NCI-H2107 treated with DMSO at 0.1 percent for 48 hours (cell line): Measurements from ENCODE around the gene OCEL1.
"Not testable (repeated sequence)": the region's sequence is repeated elsewhere in the genome, so short reads cannot be mapped to it uniquely, and the experiment has no call there.

ENCODE experiments used
- DNase-seq: peaks from one replicate; lab custom pipeline; 2025; ENCODE audit not compliant: unreplicated experiment; lab: John Stamatoyannopoulos, UW

OCEL1 gene

DNA sequence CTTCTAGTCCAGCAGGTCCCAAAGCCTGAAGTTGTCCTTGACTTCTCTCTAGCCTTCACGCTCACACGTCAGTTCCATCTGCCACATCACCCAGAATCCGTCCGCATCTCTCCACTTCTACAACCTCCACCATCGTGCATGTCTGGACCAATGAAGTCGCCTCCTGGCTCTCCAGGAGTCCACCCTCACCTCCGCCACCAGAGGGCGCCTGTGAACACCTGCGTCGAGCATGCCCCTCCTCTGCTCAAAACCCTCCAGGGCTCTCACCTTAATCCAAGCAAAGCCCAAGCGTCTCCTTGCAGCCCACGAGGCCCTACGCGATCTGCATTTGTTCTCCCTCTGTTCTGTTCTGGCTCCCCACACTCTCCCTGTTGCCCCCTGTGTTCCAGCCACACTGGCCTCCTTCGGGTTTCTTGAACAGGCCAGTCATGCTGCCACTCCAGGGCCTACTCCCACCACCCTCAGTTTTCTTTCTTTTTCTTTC is 34.9 kb downstream of the OCEL1 start:
- DNase-seq = peak; percentile 86

DNA sequence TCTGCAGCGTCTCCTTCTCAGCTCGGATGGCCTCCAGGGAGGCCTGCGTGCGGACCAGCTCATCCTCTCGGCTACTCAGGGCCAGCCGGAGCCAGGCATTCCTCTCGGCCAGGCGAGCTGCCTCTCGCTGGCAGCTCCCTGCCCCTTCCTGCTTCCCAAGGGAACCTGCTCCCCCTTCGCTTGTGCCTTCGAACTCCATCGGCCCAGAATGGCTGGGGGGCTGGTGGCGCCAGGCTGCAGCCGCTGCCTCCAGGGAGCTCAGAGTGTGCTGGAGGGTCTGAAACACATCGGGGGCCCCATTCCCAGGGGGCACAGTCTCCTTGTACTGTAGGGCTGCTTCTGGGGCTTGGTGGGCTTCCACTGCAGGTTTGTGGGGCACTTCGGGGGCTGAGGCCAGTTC is 36.5 kb downstream of the OCEL1 start:
- DNase-seq = no peak

DNA sequence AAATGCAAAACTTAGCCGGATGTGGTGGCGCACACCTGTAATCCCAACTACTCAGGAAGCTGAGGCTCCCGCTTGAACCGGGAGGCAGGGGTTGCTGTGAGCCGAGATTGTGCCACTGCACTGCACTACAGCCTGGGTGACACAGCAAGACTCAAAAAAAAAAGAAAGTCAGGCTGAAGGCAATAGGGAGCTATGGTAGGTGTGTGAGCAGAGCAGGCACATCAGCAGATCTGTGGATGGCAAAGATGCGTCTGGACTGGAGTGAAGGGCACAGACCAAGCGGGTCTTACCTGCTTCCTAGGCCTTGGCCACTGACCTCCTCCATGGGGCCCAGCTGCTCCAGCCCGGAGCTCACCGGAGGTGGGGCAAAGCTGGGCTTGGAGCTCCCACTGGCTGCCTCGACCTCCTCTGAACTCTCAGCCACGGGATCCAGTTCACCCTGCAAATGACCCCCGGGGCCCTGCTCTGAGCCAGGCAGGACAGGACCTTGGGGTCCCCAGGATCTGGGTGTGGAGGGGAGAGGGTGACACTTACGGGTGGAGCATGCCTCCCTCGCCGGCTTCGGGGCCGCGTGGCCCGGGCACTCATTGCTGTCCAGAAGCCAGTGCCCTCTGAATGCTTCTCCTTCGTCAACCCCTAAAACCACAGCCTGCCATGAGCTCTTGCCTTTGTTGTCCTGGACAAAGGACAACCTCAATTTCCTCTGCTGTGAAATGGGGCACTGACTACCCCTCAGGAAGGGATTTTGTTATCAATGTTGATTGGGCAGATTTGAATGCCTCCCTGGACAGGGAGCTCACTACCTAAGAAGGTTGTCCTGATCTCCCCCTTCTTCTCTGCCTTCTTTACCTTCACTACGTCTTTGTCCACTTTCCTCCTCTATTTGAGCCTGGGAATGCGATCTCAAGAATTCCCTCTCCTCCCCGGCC is 38.0 kb downstream of the OCEL1 start:
- no peak for DNase-seq

DNA sequence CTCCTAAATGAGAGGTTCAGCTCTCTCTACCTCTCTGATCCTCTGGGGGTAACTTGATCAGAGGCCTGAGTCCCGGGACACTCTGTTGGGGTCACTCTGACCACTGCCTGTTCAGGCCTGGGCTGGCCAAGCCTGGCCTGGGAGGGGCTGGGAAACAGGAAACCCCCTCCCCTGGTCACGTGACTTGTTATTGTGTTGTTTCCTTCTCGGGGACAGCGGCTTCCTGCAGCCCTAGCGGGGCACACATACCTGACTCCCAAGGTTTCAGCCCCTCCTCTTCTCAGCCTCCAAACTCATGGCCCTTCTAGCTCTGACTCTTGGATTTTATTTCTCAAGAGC is 38.6 kb downstream of the OCEL1 start, which contains the start of gene USHBP1:
Gene USHBP1 (minus strand): TSS at position 105 of the 339 bp plus-strand sequence. CDS start 446 bp downstream, outside the sequence.
- DNase-seq = no peak

DNA sequence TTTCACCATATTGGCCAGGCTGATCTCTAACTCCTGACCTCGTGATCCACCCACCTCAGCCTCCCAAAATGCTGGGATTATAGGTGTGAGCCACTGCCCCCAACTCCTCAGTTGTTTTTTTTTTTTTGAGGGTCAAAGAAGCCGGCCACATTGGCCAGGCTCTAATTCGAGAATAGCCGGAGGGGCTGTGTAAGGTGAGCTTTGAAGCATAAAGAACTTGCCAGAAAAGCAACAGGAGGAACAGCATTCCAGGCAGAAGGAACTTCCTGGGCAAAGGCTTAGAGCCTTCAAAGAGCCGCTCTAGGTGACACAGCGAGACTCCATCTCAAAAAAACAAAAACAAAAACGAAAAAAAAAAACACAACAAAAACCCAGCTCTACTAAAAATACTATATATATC is 40.0 kb downstream of the OCEL1 start:
- no peak for DNase-seq

DNA sequence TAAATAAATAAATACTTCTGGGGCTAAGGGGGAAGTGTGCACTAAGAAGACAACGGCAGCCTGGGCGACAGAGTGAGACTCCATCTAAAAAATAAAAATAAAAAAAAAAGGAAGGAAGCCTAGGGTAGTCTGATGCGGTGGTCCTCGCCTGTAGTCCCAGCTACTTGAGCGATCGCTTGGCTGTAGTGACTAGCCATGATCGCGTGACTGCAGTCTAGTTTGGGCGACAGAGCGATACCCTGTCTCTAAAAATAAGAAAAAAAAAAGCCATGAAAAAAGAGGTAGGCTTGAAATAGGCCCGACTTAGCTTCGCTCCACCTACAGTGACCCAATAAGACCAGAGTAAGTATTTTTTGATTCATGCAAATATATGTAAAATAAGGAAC is 40.6 kb downstream of the OCEL1 start:
- no peak for DNase-seq

DNA sequence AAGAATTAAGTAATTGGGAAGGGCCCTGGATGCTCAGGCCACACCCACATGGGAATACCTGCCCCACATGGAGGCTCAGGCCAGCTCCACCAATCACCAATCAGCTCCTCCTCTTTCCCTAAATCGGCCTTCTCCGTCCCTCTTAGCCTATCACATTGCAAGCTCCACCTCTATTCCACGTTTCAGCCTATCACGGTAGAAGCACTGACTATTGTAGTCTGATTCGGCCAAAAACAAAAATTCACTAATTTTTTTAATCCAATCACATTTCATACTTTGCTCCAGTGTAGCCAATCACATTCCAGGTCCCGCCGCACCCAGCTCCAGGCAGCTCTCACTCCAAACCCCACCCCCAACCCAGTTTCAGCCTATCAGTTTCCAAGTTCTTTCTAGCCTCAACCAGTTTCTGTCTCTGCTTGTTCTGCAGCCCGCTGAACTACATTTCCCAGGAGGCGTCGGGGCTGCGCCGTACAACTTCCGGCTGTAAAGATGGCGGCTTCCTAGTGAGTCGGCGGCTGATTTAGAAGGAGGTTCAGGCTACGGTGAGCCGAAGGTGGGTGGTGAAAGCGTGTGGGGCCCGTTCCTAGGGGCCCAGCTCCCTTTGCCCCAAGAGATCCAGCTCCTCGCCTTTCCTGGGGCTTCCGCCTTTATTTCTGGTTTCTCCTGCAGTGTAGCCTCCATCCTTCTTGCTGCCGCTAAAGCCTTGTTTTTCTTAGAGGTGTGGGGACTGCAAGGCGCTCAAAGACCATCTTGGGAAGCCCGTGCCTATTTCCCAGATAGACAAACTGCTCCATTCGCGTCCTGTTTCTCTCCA is 41.2 kb downstream of the OCEL1 start, which contains the start of gene BABAM1:
Gene BABAM1 (plus strand): TSS at position 469 of the 814 bp plus-strand sequence. CDS start 1,364 bp downstream, outside the sequence.
- DNase-seq = peak; percentile 97

DNA sequence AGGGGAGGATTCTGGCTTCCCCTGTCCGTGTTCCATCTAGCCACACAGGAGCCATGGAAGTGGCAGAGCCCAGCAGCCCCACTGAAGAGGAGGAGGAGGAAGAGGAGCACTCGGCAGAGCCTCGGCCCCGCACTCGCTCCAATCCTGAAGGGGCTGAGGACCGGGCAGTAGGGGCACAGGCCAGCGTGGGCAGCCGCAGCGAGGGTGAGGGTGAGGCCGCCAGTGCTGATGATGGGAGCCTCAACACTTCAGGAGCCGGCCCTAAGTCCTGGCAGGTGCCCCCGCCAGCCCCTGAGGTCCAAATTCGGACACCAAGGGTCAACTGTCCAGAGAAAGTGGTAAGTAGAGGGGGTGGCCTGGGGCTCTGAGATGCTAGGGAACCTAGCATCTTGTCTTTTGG is 42.7 kb downstream of the OCEL1 start:
- DNase-seq = no peak

DNA sequence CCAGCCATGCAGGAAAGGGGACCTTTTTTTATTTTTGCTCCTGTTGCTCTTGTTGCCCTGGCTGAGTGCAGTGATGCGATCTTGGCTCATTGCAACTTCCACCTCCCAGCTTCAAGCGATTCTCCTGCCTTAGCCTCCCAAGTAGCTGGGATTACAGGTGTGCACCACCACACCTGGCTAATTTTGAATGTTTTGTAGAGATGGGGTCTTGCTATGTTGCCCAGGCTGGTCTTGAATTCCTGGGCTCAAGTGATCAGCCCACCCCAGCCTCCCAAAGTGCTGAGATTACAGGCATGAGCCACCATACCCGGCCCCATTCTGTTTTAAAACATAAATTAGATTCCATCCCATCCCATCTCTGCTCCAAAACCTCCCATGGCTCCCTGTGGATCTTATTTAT is 48.9 kb downstream of the OCEL1 start:
- not testable (repeated sequence) for DNase-seq

DNA sequence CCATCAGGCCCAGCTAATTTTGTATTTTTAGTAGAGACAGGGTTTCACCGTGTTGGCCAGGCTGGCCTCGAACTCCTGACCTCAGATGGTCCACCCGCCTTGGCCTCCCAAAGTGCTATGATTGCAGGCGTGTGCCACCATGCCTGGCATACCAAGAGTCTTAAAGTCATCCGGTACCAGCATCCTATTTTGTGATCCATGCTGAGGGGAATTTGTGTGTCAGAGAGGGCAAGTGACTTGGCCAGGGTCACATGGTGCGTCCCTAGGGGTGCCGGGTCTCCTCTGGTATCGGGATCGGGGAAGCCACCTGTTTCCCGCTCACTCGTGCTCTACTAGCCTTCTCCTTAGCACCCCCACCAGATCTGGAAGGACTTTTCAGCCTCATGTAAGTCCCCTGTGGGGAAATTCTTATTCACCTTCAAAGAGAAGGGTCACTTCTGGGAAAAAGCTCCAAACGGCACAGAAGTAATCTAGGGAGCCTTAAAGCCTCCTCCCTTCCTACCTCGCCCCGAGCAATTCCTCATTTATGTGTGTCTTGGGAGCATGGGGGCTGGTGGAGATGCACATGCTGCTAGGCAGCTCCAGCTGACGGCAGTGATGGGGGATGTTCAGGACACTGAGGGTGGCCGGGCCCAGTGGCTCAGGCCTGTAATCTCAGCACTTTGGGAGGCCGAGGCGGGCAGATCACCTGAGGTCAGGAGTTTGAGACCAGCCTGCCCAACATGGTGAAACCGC is 49.6 kb downstream of the OCEL1 start:
- DNase-seq = no peak
